ENCODE measurements around the gene NAA15.
A peak's percentile ranks its signal among the peaks of the same experiment; 100 is the strongest.
"Not testable (repeated sequence)": the region's sequence is repeated elsewhere in the genome, so short reads cannot be mapped to it uniquely, and the experiment has no call there.

NAA15 gene

DNA sequence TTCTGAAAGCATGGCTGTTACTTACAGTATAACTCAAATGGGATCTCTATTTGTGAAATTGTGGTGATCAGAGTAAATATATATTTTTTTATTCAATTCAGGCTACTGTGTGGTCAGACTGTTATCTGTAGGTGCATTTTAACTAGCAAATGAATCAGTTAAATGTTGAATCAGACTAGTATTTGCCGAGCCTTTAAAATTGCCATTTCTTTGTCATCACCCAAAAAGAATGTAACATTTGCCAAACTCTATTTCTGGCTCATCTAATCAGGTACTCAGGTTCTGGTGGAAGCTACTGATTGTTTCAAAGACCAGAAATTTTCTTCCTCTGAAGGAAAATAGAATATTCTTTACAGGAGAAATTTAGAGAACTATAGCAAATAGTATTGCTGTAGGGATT is 1.8 kb upstream of the NAA15 start:
- no peak for DNase-seq

DNA sequence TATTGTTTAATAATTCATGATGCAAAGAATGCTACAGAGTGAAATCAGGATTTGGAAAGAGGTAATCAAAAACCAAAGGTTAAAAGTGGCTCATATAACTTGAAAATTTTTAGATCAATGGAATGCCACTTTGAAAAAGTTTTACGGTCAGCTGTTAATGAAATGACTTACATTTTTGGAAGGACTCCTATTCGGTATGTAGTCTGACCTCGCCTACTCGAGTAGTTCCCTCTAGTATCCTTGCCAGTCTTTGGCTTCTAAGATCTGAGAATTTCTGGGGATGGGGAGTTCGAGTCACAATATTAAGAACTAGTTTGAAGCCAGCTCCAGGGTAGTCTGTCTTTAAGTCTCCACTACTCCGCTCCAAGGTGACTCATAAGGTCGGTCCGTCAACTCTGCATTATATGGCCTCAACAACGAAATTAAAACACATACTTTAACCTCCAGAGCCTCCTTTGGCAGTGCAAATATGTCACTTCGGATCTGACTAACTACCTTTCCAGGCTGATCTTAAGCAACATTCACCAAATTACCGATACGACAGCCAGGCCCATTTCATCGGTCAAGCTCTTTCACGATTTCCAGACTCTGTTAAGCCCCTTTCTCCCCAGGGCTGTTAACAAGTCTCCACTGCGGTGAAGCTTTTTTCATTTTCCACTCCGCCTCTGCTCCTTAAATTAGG is 733 bp upstream of the NAA15 start:
- peak in 1 of 2 experiments; percentile 17 for DNase-seq

DNA sequence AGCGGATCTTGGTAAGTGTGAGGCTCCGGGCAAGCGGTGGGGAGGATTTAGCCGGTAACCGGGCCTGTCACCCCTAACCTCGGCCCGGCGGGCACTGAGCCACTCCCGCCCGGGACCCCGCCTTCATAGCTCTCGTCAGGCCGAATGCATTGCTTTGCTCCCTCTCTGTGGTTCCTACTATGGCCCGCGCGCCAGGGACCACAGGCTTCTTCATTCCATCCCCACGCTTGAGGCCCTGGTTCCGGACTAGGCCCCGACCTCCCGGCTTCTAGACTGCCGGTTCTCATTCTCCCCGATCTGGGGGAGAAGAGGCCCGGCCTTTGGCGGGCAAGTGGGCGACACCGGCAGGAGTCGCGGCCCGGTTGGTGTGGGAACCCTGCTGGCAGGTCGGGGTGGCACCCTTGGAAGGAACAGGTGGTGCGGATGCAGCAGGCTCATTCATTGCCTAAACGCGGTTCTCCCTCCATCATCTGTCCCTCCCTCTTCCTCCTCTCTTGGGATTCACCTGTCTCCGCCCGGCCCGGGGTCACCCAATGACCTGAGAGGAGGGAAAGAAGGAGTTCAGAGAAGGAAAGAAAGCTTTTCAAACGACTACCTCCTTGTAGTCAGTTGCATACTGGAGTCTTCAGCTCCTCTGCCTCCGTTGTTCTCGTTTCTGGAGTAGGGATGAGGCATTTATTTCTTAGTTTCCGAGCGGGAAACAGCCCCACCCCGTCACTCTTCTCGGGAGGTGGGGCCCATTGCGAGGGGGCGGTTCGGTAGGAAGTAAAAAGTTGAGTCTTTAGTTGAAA is 711 bp downstream of the NAA15 start, which contains the start of gene NDUFC1:
TSS of gene NDUFC1 (minus strand) at position 657 of the 791 bp plus-strand sequence. CDS start 6,679 bp downstream, outside the sequence.
- peak in 1 of 2 experiments; percentile 39 for DNase-seq

DNA sequence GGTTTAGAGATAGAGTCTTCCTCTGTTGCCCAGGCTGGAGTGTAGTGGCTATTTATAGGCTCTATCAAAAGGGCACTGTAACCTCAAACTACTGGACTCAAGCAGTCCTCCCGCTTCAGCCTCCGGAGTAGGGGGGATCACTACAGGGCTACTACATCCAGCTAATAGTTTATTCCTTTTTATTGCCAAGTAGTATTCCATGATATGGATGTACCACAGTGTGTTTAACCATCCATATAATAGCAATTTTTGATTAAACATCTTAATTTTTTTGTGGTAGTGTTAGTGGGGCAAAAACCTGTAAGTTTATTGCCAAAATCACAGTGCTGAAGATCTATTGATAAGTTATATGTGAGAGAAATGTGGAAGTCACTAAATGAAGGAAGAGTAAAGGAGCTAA is 3.6 kb downstream of the NAA15 start:
- no peak for DNase-seq

DNA sequence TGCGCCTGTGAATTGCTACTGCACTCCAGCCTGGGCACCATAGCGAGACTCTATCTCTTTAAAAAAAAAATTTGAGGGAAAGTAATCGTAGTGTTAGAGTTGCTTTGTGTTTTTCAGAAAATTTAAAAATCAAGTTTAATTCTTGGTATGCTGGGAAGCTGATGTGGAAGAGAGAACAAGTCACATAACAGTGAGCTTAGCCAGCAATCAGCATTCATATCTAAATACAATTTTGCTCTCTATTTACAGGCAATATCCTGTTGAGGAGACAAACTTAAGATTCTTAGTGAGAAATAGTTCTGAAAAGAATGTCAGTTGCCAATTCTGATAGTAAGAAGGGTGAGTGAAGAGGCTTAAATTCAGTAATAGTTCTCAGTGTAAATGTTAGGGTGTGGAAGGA is 10.6 kb downstream of the NAA15 start:
- DNase-seq, result no peak

DNA sequence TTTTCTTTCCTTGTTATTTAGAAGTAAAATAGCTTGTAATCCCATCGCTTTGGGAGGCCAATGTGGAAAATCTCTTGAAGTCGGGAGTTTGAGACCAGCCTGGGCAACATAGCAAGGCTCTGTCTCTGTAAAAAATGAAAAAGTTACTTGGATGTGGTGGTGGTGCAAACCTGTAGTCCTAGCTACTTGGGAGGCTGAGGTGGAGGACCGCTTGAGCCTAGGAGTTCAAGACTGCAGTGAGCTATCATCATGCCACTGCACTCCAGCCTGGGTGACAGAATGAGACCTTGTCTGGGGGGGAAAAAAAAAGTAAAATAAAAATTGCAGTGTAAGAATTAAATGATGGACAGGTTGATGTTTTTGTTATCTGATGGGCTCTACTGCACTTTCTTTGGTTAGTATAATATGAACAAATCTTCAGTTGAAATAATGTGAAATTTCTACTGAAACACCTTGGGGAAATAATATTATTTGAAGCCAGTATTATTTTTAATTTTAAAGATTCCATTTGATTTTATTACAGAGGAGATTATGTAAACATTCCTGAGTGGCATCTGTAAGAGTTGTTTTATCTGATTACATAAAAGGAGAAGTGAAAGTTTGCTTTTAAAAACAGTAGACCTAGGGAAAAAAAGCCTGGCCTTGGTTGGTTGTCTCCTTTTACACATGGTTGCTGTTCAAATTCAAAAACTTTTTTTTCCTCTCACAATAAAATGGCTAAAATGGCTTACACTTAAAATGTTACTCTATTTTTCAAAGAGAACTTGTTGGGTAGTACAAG is 11.4 kb downstream of the NAA15 start:
- DNase-seq, result no peak

DNA sequence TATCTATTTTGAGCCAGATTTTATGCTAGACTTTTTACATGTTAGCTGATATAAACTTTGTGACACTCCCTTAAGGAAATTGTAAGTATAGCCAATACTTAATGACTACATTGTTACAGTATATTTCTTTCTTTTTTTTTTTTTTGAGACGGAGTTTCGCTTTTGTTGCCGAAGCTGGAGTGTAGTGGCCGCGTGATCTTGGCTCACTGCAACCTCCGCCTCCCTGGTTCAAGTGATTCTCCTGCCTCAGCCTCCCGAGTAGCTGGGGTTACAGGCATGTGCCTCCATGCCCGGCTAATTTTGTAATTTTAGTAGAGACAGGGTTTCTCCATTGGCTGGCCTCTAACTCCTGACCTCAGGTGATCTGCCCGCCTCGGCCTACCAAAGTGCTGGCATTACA is 12.1 kb downstream of the NAA15 start:
- DNase-seq, result not testable (repeated sequence)

DNA sequence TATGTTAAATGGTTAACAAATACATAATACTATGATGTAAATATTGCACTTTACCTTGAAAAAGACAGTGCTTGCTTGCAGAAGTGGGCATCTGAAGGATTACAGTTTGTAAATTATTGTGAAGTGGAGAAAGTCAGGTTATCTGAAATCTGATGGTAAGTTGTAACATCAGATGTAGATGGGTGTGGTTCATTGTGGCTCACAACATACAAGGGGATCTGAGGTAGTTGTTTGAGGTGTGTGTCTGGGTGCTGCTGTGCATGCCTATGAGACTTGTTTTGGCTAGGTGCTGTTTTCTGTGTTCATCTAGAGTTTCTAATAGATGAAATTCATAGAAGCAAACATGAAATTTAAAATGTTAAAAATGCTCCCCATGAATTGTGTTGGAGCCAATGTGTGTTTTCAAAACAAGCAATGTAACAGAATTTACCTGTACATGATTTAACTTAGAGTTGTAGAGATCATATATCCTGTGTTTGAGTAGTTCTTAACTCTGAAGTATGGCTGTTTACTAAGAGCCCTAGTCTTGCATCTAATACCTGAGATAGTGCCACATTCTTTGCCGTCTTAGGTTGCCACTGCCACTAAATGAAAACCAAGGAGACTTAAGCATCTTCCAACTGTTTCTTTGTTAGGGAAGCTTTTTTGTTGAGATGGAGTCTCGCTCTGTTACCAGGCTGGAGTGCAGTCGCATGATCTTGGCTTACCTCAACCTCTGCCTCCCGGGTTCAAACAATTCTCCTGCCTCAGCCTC is 12.9 kb downstream of the NAA15 start:
- DNase-seq, result no peak

DNA sequence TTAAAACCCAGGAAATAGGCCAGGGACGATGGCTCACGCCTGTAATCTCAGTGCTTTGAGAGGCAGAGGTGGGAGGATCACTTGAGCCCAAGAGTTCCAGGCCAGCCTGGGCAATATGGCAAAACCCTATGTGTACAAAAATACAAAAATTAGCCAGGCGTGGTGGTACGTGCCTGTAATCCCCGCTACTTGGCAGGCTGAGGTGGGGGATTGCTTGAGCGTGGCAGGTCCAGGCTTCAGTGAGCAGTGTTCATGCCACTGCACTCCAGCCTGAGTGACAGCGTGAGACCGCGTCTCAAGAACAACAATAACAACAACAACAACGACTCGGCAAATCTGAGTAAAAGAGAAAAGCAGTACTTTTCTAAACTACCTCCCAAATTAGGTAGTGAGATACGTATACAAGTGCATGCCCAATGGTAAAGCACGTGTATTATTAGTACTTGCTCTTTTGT is 13.9 kb downstream of the NAA15 start:
- no peak for DNase-seq

DNA sequence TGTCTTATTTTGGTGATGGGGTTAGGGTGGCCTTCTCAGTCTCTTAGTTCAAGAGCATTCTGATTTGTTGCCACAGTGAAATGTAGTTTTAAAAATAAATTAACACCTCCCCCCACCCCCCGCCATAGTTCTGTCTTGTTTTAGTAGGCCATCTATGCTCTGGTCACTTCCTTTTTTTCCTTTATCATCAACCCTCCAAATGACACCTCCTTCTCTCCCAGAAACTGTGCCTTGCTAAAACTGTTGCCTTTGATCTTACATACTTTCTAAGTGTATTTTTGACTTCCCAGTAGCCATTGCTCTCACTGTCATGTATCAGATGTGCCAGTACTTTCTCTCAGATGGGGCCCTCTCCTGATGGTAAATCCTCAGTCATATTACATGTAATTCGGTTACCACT is 15.4 kb downstream of the NAA15 start:
- DNase-seq, result no peak

DNA sequence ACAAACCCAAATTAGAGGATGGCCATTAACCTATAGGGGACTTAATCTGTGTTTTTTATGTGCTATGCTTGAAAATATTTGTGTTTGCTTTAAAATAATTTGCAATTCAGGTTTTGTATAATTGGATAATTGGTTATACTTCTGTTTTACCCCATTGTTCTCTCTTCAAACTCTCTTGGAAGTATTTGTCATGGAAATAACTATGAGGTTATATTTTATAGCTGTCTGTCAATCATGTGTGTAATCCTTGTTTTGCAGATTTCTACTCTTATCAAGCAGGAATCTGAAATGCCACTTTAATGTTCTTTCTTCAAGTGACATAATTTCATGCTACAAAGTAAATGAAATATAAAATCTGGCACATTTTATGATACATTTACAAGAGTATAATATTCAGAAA is 16.3 kb downstream of the NAA15 start:
- DNase-seq, result no peak

DNA sequence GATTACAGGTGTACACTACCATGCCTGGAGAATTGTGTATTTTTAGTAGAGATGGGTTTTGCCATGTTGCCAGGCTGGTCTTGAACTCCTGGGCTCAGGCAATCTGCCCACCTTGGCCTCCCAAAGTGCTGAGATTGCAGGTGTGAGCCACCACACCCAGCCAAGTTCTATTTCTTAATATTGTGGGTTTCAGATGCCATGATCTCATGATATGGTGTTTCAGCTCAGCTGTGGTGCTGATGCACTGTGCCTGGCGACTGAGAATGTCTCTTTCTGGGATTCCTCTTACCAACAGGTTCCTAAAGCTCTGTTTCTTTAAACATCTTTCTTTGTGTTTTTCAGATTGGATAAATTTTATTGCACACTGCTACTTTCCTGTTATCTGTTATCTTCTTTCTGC is 18.3 kb downstream of the NAA15 start:
- DNase-seq, result no peak

DNA sequence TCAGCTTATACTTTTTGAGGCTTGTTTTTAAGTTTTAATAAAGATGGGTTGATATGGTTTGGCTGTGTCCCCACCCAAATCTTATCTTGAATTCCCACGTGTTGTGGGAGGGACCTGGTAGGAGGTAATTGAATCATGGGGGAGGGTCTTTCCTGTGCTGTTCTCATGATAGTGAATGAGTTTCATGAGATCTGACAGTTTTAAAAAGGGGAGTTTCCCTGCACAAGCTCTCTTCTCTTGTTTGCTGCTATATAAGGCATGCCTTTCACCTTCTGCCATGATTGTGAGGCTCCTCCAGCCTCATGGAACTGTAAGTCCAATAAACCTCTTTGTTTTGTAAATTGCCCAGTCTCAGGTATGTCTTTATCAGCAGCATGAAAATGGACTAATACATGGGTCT is 20.8 kb downstream of the NAA15 start:
- not testable (repeated sequence) for DNase-seq

DNA sequence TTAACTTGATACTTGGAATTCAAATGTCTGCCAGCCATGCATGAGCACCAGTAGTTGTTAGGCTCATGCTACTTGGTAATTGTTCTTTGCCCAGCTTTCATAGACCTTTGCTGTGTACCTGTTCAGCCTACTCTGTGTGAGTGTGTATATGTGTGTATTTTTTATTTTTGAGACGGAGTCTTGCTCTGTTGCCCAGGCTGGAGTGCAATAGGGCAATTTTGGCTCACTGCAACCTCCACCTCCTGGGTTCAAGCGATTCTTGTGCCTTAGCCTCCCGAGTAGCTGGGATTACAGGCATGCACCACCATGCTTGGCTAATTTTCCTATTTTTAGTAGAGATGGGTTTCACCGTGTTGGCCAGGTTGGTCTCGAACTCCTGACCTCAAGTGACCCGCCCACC is 21.2 kb downstream of the NAA15 start:
- not testable (repeated sequence) for DNase-seq

DNA sequence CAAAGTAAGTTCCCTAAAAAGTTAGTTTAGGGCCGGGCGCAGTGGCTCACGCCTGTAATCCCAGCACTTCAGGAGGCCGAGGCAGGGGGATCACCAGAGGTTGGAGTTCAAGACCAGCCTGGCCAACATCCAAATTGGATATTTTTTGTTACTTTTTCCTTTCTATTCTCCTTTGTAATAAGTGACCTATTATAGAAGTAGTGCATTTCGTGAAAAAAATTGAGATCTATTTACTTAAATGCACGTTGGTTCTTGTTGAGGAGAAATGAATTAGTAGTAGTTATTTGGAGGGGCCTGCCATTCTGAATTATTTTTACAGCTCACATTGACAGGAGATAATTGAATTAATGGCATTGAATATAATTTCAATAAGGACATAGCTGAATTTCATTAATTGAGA is 23.3 kb downstream of the NAA15 start:
- DNase-seq, result no peak

DNA sequence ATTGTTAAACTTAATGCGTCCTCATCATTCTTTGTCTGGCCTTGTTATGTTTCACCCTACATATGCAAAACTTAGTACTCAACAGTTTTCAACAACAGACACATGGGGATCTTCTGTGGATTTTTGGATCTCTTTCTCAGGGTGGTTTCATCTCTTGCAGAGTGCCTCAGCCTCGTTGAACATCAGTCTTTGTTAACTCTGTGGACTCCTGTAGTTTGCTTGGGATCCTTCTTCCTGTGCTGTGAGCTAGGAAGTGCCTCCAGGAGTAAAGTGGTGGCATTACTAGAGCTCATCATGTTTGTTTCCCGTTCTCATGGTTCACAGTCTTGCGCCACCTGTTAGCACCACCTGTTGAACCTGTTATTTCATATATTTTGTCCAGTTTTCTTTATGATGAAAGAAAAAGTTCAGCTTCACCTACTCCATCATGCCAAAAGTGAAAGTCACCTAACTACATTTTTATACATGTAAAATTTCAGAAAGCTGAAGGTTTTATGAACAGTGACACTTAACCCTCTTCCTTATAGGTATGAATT is 28.4 kb downstream of the NAA15 start:
- DNase-seq, result no peak

DNA sequence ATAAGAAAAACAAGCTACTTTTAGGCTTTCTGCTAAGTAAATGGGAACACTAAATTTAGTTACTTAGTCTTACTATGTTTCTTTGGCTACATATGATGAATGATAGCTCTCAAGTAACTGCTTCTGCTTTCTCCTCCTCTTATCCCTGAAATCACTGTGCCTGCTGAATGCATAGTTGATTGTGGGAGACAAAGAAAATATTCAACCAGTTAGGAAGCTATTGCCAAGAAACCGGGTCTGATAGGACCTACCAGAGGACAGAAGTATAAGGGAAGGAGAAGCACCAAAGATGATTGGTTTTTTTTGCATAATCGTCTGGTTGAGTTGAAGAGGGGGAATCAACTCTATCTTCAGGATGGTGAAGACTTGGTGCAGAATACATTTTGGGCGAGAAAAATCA is 29.0 kb downstream of the NAA15 start:
- no peak for DNase-seq

DNA sequence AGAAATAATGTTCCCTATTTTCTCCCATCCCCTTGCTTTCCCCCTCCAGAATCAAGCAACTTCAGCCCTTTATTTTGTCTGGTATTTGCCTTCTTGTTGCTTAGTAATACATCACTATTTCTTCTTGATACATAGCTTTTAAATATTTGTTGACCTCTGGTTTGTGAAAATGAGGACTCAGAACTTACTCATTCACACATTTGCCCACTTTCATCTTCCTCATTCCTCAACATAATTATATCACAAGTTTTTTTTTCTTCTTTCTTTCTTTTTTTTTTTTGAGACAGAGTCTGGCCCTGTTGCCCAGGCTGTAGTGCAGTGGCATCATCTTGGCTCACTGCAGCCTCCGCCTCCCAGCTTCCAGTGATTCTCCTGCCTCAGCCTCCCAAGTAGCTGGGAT is 29.9 kb downstream of the NAA15 start:
- no peak for DNase-seq

DNA sequence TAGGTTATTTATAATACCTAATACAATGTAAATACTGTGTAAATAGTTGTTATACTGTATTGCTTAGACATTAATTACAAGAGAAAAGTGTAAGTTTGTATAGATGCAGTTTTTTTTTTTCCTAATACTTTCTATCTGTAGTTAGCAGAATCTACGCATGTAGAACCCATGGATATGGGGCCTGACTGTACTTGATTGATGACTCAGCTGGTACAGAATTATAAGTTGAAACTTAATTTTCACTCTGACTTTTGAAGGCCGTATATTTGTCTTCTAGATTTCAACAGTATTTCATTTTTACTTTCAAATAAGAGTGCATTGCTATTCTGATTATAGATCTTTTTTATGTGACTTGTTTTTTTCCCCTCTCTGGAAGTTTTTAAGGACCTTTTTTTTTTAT is 31.7 kb downstream of the NAA15 start:
- DNase-seq, result no peak

DNA sequence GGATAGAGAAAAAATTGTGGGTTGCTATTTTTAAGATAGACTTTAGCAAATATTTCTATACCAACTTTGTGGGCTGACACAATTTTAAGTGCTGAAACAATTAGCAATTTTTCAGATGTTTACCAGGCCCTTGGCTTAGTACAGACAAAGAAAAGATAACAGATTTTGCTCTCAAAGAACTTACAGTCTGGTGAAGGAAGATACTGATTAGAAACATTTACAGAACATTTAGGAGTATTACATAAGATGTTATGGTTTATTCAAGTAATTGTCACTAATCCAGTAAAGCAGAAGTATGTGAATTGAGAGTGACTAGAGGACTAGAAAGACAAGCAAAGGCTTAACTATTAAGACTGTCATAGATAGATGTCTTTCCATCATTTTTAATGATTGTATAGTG is 36.3 kb downstream of the NAA15 start:
- no peak for DNase-seq

DNA sequence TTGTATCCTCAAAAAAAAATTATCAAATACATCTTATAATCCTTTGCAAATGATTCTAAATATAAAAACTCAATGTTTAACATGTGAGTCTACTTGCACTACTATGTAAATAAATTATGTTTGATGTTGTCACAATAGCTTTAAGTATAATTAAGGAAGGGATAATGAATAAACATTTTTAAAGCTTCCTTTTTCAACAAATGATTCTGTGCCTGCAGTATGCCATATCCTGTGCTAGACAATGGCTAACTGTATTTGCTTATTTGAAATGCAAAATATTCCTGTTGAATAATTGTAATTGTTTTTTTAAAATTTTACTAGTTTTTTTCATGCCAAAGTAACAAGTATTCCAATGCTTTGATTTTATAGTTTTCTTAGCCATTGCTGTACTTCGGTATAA is 60.0 kb downstream of the NAA15 start:
- no peak for DNase-seq

DNA sequence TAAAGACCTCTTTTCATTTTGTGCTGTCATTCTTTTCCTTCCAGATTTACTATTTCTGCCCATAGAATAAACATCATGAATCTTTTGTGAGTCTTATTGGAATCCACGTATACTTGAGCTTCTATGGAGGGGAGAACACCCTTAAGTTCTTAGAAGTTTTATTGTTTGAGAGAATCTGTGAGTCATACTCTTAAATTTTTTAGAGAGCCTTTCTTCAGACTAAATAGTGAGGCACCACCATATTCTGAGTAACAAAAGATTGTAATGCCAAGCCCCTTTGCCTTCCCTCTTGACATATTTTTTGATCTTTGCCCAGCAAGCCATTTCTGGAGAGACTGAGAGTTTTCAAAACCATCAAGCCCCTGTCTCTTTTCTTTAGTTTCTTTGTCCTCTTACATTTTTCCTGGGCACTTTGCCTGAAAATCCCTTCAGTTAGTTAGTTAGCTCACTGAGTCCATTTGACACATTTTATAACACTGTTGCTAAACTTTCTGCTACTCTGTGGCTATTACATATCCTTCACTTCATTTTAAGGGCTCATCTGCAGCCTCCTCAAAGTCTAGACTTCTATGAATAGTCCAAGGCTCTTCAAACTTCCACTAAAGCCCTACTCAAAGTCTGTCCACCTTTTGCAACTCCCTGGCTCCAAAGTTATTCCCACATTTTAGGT is 66.3 kb downstream of the NAA15 start:
- DNase-seq, result no peak

Measured in NCI-H446 (cell line).